HEK293T (cell line): Measurements from ENCODE around the gene CGNL1.

ENCODE experiments used
- BHLHE40 ChIP-seq: fragments of 450-650 bp; IDR thresholded peaks from 2 replicates; pipeline ENCODE4 v1.6.1; 2016; ENCODE audit warnings: mild to moderate bottlenecking, moderate library complexity, borderline replicate concordance
- FOXK2 ChIP-seq: fragments of 450-650 bp; IDR thresholded peaks from 2 replicates; pipeline ENCODE4 v1.6.1; 2016; ENCODE audit warnings: mild to moderate bottlenecking
- SP1 ChIP-seq: fragments of 450-650 bp; IDR thresholded peaks from 2 replicates; pipeline ENCODE4 v1.6.1; 2017
- SUZ12 ChIP-seq: fragments of 450-650 bp; IDR thresholded peaks from 2 replicates; pipeline ENCODE4 v1.6.1; 2016; ENCODE audit warnings: mild to moderate bottlenecking

DNA sequence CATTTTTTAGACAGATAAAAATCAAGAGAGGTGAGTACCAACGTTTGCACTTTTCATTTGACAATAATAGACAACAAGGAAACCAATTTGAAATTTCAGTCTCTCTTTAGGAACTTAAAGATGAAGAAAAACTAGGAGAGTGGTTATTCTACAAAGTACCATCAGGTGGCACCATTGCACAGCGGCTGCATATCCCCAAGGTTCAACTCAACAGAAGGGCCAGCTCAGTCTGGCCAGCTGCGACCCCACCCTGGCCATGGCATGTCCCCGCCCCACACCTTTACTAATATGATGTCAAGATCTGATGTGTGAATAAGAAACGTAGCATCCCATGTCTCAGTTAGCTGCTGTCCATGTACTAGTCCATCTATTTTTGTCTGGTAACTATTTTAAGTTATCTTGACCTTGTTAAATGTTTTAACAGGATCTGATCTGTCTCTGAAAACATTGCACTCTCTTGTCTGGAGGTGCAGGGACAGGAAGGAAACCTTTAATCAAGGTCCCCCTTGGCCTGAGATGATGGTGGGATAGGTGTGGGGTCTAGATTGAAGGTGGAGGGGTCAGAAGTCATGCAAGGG lies 35.5 kb upstream of the CGNL1 start:
- no peak for TF ChIP-seq SP1
- no peak for TF ChIP-seq BHLHE40
- no peak for TF ChIP-seq SUZ12
- no peak for TF ChIP-seq FOXK2
